Endothelial cell of umbilical vein (primary cell): ENCODE data around the gene PGBD5. TPM values are rescaled to one million over a fixed set of nuclear protein-coding genes. Genes with fewer than 3 reads are reported as not detected.

ENCODE experiments used
- BruUV-seq: library from RNA; stranded (reverse); fragments of 400-500 nt; replicated peaks from 2 replicates; lab custom pipeline; 2021; lab: Mats Ljungman, UMichigan
- CTCF ChIA-PET: fragments of 300-600, 350-600 bp; sonication (Branson Sonifier 250); formaldehyde crosslinking; loops from one replicate; lab custom pipeline; 2021; ENCODE audit warnings: antibody characterized with exemption, inconsistent platforms; lab: Charles Lee
- POLR2A ChIA-PET: fragments of 300-600, 350-600 bp; sonication (Branson Sonifier 250); formaldehyde crosslinking; loops from one replicate; lab custom pipeline; 2021; ENCODE audit warnings: antibody characterized with exemption, inconsistent platforms; lab: Charles Lee
- DNase-seq: peaks from one replicate; pipeline ENCODE4 v3.0.0-alpha.2; 2011; ENCODE audit warnings: low read depth, low spot score
- FAIRE-seq: peaks from 2 replicates; lab custom pipeline; 2011; peaks lifted over from hg19 to GRCh38; lab: Jason Lieb, UNC
- H2AFZ ChIP-seq: 2 replicates; pipeline ENCODE4 v1.6.0; 2012; ENCODE audit warnings: low read depth, low read length, control low read depth, inconsistent platforms
- H3K27ac ChIP-seq: 2 replicates; pipeline ENCODE4 v1.5.1; 2011; ENCODE audit warnings: low read depth, mild to moderate bottlenecking, control low read depth, low read length, moderate library complexity; ENCODE audit not compliant: insufficient read depth
- H3K27me3 ChIP-seq, 2 experiments: 2 replicates each; pipeline versions ENCODE4 v1.6.0 to v1.6.1; 2011; ENCODE audit warnings: low read length in 2 of 2, mixed read lengths in 1 of 2; ENCODE audit not compliant: control insufficient read depth in 2 of 2, insufficient read depth in 2 of 2
- H3K36me3 ChIP-seq, 2 experiments: 2 replicates in 1 of 2; 3 replicates in 1 of 2; pipeline ENCODE4 v1.5.1; 2011; ENCODE audit warnings: low read length in 2 of 2, mild to moderate bottlenecking in 1 of 2, moderate library complexity in 1 of 2; ENCODE audit not compliant: control insufficient read depth in 2 of 2, insufficient read depth in 2 of 2; ENCODE audit errors: extremely low read depth in 1 of 2
- H3K4me1 ChIP-seq: 3 replicates; pipeline ENCODE4 v1.5.1; 2011; ENCODE audit warnings: mild to moderate bottlenecking, low read length; ENCODE audit not compliant: control insufficient read depth, insufficient read depth; ENCODE audit errors: extremely low read depth
- H3K4me2 ChIP-seq: 2 replicates; pipeline ENCODE4 v1.6.1; 2011; ENCODE audit warnings: low read length, control low read depth, mixed read lengths; ENCODE audit not compliant: insufficient read depth
- H3K4me3 ChIP-seq, 3 experiments: fragments of 200-600 bp in 1 of 3; sonication (generic), shearing (Covaris generic) in 1 of 3; replicated peaks in 1 of 3; 2 replicates each; pipeline ENCODE4 v1.5.1; 2011 to 2016; ENCODE audit warnings: control low read depth in 3 of 3, low read length in 3 of 3, mild to moderate bottlenecking in 2 of 3, inconsistent platforms in 1 of 3, low read depth in 1 of 3, moderate library complexity in 1 of 3; ENCODE audit not compliant: insufficient read depth in 1 of 3
- H3K79me2 ChIP-seq: 2 replicates; pipeline ENCODE4 v1.6.0; 2012; ENCODE audit warnings: low read length, inconsistent platforms; ENCODE audit not compliant: control insufficient read depth, insufficient read depth
- H3K9ac ChIP-seq: replicated peaks from 2 replicates; pipeline ENCODE3; 2011; ENCODE audit warnings: low read length, control low read depth; ENCODE audit not compliant: insufficient read depth; ENCODE audit errors: extremely low read depth
- H3K9me1 ChIP-seq: replicated peaks from 3 replicates; pipeline ENCODE4 v1.6.0; 2011; ENCODE audit warnings: mild to moderate bottlenecking, low read length; ENCODE audit not compliant: control insufficient read depth, insufficient read depth; ENCODE audit errors: extremely low read depth
- H3K9me3 ChIP-seq: replicated peaks from 2 replicates; pipeline ENCODE4 v1.5.1; 2012; ENCODE audit warnings: low read length, inconsistent platforms; ENCODE audit not compliant: control insufficient read depth, insufficient read depth
- H4K20me1 ChIP-seq: replicated peaks from 2 replicates; pipeline ENCODE3; 2011; ENCODE audit warnings: mild to moderate bottlenecking, low read length; ENCODE audit not compliant: control insufficient read depth, insufficient read depth; ENCODE audit errors: extremely low read depth
- CTCF ChIP-seq, 2 donors: IDR thresholded peaks; 1 replicate in 1 of 2; 2 replicates in 1 of 2; pipeline ENCODE4 v1.5.1; 2011; ENCODE audit warnings: low read length in 2 of 2, mild to moderate bottlenecking in 2 of 2, moderate library complexity in 2 of 2, control low read depth in 1 of 2, inconsistent platforms in 1 of 2, low read depth in 1 of 2; ENCODE audit not compliant: insufficient read depth in 1 of 2; ENCODE audit errors: extremely low read depth in 1 of 2
- EZH2 ChIP-seq: IDR thresholded peaks from 2 replicates; pipeline ENCODE4 v1.6.1; 2012; ENCODE audit warnings: borderline replicate concordance, low read depth, mild to moderate bottlenecking, moderate library complexity, low read length, inconsistent platforms; ENCODE audit not compliant: severe bottlenecking
- FOS ChIP-seq: IDR thresholded peaks from 2 replicates; pipeline ENCODE4 v1.6.1; 2011; ENCODE audit warnings: mild to moderate bottlenecking, low read length, moderate library complexity, borderline replicate concordance; ENCODE audit not compliant: insufficient read depth
- GATA2 ChIP-seq: IDR thresholded peaks from 2 replicates; pipeline ENCODE4 v1.7.0; 2011; ENCODE audit warnings: low read depth, mild to moderate bottlenecking, moderate library complexity, mixed read lengths, low read length; ENCODE audit not compliant: insufficient read length, insufficient read depth
- JUN ChIP-seq: IDR thresholded peaks from 2 replicates; pipeline ENCODE4 v1.6.1; 2011; ENCODE audit warnings: borderline replicate concordance, low read depth; ENCODE audit not compliant: insufficient read length, insufficient read depth
- MAX ChIP-seq: IDR thresholded peaks from 2 replicates; pipeline ENCODE4 v1.6.1; 2011; ENCODE audit not compliant: insufficient read depth, insufficient read length
- MYC ChIP-seq: IDR thresholded peaks from one replicate; pipeline ENCODE4 v1.6.1; 2011; ENCODE audit warnings: mild to moderate bottlenecking, low read depth, low read length
- POLR2A ChIP-seq: IDR thresholded peaks from 2 replicates; pipeline ENCODE4 v1.6.1; 2012; ENCODE audit warnings: low read depth, mild to moderate bottlenecking, control low read depth, low read length
- dilution Hi-C: fragments of 300-500 bp; cut with MboI; formaldehyde crosslinking; loops from one replicate; pipeline ENCODE4 v1.15.0; 2019; ENCODE audit warnings: low sequenced_read_pairs; ENCODE audit not compliant: extremely low pct_ligation_motif_present
- intact Hi-C: fragments of 100-400 bp; cut with micrococcal nuclease; formaldehyde crosslinking; loops from one replicate; pipeline ENCODE4 v1.10.0; 2022
- polyA plus RNA-seq, 4 experiments: library from polyadenylated mRNA; depleted of rRNA in 3 of 4; stranded (reverse) in 3 of 4; unstranded in 1 of 4; fragments of >200 nt; gene quantifications; 2 replicates each; pipeline versions ENCODE4 v1.2.1 to v1.2.3, GENCODE V29; 2011 to 2012; ENCODE audit warnings: missing spikeins in 1 of 4
- total RNA-seq: library from RNA; stranded (reverse); gene quantifications from 2 replicates; pipeline ENCODE4 v1.2.3, GENCODE V29; 2021

Gene PGBD5
- total and polyA plus RNA-seq, 2 donors (not counting 3 experiments of a cell fraction or from before 2014, with no cell fraction given): 0.03 TPM; not detected in 1

- no peaks in the 10 kb centered on the region for H3K36me3 ChIP-seq
- H4K20me1 ChIP-seq: no peaks in the 10 kb centered on the region
- DNase-seq (no peak), FAIRE-seq (no peak)
- no peaks in the 10 kb centered on the region for H3K9me3 ChIP-seq
- no peaks in the 10 kb centered on the region for H3K27me3 ChIP-seq
- no peaks in the 10 kb centered on the region for H3K79me2 ChIP-seq
- no peak overlapping the region for H3K9ac ChIP-seq
- H3K4me1 ChIP-seq: no peaks in the 10 kb centered on the region
- BruUV-seq: no TSS peak
- H3K4me3 ChIP-seq: no peak overlapping the region
- CTCF ChIA-PET: no interaction called here
- dilution Hi-C loops: no loop called here
- H3K27ac ChIP-seq: no peak overlapping the region
- H3K9me1 ChIP-seq: no peaks in the 10 kb centered on the region
- POLR2A ChIA-PET: no interaction called here
- H2AFZ ChIP-seq: no peak overlapping the region
- intact Hi-C loops: no loop called here
- TF ChIP-seq POLR2A (no peak), MYC (no peak), JUN (no peak), FOS (no peak)
- H3K4me2 ChIP-seq: no peak overlapping the region
Observed at GRCh38 chr1:230341162-230341546, 85.0 kb downstream of the PGBD5 start.

GRCh38 chr1:230340526-230341161, 85.5 kb downstream of the PGBD5 start:
- no peak for FAIRE-seq
- no peaks in the 10 kb centered on the region for H3K79me2 ChIP-seq
- TF ChIP-seq EZH2 (no peak), CTCF (IDR thresholded peaks at IDR 0.05; ENCODE audit: extremely low read depth in 1 of 2, insufficient read depth in 1 of 2, low read depth in 1 of 2, low read length in 2 of 2) (no peak), MAX (no peak), FOS (no peak), POLR2A (no peak), JUN (no peak), GATA2 (no peak)
- H3K4me3 ChIP-seq: no peak overlapping the region
- H3K4me1 ChIP-seq: no peaks in the 10 kb centered on the region
- dilution Hi-C loops (no loop called here), intact Hi-C loops (no loop called here)
- DNase-seq: no peak
- BruUV-seq: no TSS peak
- no peaks in the 10 kb centered on the region for H3K27me3 ChIP-seq
- H3K4me2 ChIP-seq: no peak overlapping the region
- H3K36me3 ChIP-seq: no peaks in the 10 kb centered on the region
- no peak overlapping the region for H2AFZ ChIP-seq
- H3K27ac ChIP-seq: no peak overlapping the region
- CTCF ChIA-PET: no interaction called here
- no peak overlapping the region for H3K9ac ChIP-seq
- POLR2A ChIA-PET: no interaction called here
- H4K20me1 ChIP-seq: no peaks in the 10 kb centered on the region
- no peaks in the 10 kb centered on the region for H3K9me3 ChIP-seq
- H3K9me1 ChIP-seq: no peaks in the 10 kb centered on the region
